Astrocyte of the spinal cord (primary cell): ENCODE data around the gene PFKFB3.

Experiments used
- DNase-seq: peaks from one replicate; pipeline ENCODE4 v3.0.0; 2011; ENCODE audit warnings: low read depth, low spot score
- H3K4me3 ChIP-seq: 2 replicates; pipeline ENCODE4 v1.5.1; 2011; ENCODE audit warnings: low read depth, mild to moderate bottlenecking, low read length, moderate library complexity
- in situ Hi-C: cut with HindIII; loops from 2 replicates; pipeline ENCODE4 v1.10.0; 2017; ENCODE audit warnings: low sequenced_read_pairs
- TF ChIP-seq, protein P1 (sequence below): IDR thresholded peaks from 2 replicates; pipeline ENCODE4 v1.5.1; 2012; ENCODE audit warnings: low read depth, mild to moderate bottlenecking, low read length, inconsistent platforms

PFKFB3 gene

DNA sequence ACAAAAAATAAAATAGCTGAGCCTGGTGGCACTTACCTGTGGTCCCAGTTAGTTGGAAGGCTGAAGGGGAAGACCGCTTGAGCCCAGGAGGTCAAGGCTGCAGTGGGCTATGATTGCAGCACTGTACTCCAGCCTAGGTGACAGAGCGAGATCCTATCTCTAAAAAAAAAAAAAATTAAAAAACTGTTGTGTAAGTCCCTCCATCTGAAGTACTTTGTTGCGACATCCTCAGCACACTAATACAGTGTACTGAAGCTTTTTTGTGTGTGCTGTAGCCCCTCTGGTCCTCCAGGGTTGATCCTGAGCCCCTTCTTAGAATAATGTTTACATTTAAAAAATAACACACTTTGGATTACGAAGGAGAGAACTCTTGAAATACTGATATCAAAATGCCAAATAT, 71.3 kb downstream of the PFKFB3 start:
- in situ Hi-C loops: no loop called here
- H3K4me3 ChIP-seq: no peak overlapping the region
- no peak for DNase-seq
- TF ChIP-seq, protein P1, sequence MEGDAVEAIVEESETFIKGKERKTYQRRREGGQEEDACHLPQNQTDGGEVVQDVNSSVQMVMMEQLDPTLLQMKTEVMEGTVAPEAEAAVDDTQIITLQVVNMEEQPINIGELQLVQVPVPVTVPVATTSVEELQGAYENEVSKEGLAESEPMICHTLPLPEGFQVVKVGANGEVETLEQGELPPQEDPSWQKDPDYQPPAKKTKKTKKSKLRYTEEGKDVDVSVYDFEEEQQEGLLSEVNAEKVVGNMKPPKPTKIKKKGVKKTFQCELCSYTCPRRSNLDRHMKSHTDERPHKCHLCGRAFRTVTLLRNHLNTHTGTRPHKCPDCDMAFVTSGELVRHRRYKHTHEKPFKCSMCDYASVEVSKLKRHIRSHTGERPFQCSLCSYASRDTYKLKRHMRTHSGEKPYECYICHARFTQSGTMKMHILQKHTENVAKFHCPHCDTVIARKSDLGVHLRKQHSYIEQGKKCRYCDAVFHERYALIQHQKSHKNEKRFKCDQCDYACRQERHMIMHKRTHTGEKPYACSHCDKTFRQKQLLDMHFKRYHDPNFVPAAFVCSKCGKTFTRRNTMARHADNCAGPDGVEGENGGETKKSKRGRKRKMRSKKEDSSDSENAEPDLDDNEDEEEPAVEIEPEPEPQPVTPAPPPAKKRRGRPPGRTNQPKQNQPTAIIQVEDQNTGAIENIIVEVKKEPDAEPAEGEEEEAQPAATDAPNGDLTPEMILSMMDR: no peak

DNA sequence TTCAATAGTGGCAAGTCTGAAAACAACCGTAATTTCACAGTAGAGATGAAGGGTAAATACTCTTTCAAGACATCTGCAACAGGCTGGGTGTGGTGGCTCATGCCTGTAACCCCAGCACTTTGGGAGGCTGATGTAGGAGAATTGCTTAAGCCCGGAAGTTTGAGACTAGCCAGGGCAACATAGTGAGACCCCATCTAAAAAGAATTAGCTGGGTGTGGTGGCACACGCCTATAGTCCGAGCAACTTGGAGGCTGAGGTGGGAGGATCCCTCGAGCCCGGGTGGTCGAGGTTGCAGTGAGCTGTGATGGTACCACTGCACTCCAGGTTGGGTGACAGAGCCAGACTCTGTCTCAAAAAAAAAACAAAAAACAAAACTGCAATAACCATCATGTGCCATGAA, 71.8 kb downstream of the PFKFB3 start:
- DNase-seq: no peak
- in situ Hi-C loops: no loop called here
- TF ChIP-seq, protein P1: no peak
- no peak overlapping the region for H3K4me3 ChIP-seq

DNA sequence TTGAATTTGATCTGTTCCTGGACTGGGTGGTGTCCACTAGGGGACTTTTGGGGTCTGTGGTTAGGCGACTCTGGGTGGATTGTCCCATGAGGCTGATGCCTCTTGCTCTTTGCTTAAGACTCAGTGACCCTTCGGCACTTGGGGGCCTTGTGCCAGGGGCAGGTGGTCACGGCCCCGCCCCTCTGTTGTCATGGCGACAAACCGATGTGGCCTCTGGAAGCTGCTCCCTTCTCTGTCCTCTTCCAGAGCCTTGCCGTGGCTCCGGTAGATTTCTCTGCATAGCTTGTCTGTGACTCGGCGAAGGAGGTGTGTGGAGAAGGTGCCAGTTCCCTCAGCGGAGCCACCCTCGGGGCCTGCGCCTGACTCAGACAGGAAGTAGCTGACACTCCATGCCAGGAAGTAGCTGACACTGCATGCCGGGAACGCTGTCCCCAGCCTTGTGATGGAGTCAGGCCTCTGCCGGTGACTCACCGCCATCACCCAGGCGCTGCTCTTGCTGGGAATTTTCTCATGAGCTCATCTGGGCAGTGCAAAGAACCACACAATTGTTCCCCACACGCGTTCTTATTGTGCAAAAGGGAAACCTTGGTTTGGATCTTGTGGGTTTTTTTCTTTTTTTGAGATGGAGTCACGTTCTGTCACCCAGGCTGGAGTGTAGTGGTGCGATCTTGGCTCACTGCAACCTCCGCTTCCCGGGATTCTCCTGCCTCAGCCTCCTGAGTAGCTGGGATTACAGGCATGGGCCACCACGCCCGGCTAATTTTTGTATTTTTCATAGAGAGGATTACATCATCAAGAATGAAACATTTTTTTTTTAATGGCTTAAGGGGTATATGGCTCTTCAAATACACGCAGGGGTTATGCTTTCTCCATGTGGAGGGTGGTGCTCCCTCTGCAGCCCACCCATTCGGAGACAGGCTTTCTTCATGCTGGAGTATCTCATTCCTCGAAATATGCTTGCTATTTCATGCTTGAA, 72.6 kb downstream of the PFKFB3 start:
- TF ChIP-seq, protein P1: peak; percentile 13
- DNase-seq: peak; percentile 97
- H3K4me3 ChIP-seq: peak overlapping the region; percentile 16
- in situ Hi-C loops: no loop called here

DNA sequence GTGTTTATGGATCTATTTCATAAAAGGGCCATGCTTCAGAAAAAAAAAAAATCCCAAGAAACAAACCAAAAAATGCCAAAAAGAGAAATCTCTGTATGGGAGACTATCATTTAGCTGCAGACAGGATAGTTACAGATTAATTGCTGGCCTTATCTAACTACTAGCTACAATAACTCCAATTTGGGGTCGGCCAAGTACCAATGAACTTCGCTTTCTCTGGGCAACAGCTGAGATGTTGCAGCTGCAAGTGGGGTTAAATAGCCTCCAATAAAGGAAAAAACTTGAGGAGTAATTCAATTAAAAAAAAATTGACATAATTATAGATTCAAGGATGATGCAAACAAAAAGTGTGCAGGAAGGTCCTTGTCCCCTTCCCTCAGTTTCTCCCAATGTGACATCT, 73.6 kb downstream of the PFKFB3 start:
- H3K4me3 ChIP-seq: no peak overlapping the region
- no peak for DNase-seq
- in situ Hi-C loops: no loop called here
- TF ChIP-seq, protein P1: no peak

DNA sequence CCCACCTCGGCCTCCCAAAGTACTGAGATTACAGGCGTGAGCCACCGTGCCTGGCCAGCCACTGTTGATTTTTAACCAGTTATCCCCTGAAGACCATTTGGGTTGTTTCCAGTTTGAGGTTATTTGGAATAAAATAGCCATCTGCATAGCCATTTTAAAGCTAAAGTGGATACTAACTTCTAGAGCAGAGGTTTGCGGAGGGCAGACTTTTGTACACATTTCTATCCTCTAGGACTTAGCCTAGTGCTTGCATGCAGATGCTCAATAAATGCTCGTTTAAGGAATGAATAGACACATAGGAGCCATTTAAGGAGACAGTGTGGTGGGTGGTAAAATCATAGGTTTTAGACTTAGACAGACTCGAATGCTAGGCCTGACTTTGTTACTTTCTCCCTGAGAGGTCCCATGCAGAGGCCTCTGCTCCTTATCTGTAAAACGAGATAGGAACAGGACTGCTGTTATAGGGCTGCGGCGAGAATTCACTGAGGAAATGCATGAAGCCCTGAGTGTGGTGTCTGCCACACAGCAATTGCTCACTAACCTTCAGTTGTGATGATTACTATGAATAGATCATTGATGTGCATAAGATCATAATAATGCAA, 75.9 kb downstream of the PFKFB3 start:
- no peak for DNase-seq
- TF ChIP-seq, protein P1: no peak
- in situ Hi-C loops: no loop called here
- no peak overlapping the region for H3K4me3 ChIP-seq

DNA sequence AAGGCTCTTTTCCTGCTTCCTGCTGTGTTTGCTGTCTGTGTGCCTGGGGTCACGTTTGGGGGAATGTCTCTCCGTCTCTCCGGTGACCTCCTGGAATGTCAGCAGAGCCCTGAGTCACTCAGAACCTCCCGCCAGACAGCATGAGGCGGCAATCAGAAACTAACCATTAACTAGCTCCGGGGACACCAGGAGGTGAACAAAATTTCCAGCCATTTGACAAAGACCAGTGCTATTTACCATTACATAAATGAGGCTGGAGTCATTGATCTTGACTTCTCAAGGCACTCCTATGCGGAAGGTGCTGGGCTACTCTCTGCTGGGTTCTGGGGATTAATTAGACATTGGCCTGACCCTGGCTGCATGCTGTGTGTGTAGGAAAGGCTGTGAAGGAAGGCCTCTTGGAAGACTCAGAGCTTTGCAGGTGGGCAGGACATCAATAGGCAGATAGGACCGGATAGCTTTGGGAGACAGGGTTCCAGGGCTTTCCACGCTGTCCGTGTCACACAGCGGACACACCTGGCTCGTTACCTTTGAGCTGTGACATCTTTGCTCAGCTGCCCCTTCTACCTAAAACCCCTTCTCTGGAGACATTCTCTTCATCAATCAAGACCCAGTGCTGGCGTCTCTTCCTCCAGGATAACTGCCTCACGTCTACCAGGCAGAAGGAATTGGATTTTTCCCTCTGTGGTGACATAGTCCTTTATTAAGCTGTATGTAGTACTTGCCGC, 77.0 kb downstream of the PFKFB3 start:
- H3K4me3 ChIP-seq: no peak overlapping the region
- in situ Hi-C loops: no loop called here
- peak; percentile 72 for DNase-seq
- TF ChIP-seq, protein P1: no peak
